AG10803 (cell line): ENCODE results near the gene SLAMF1.
"Not testable (repeated sequence)": the region's sequence is repeated elsewhere in the genome, so short reads cannot be mapped to it uniquely, and the experiment has no call there.

Experiments
- DNase-seq: peaks from one replicate; pipeline ENCODE4 v3.0.0; 2010; ENCODE audit warnings: low read depth
- H3K4me3 ChIP-seq: 2 replicates; pipeline ENCODE4 v1.5.1; 2011; ENCODE audit warnings: mild to moderate bottlenecking, low read length, control low read depth
- CTCF ChIP-seq: conservative IDR thresholded peaks from 2 replicates; pipeline ENCODE4 v1.5.1; 2011; ENCODE audit warnings: mild to moderate bottlenecking, low read length, control low read depth, inconsistent platforms

SLAMF1 gene

GRCh38 chr1:160567858-160568682, 78.8 kb downstream of the SLAMF1 start:
- no peak overlapping the region for H3K4me3 ChIP-seq
- TF ChIP-seq CTCF, result no peak

GRCh38 chr1:160567341-160567740, 79.5 kb downstream of the SLAMF1 start:
- no peak overlapping the region for H3K4me3 ChIP-seq
- no peak for DNase-seq
- TF ChIP-seq CTCF, result no peak

More at GRCh38 chr1:160567858-160568682, 78.8 kb downstream of the SLAMF1 start:
- no peak for DNase-seq

GRCh38 chr1:160565564-160565963, 81.3 kb downstream of the SLAMF1 start:
- no peak overlapping the region for H3K4me3 ChIP-seq
- no peak for TF ChIP-seq CTCF
- DNase-seq, result no peak

GRCh38 chr1:160563230-160563629, 83.6 kb downstream of the SLAMF1 start:
- DNase-seq, H3K4me3 ChIP-seq: not testable (repeated sequence)

GRCh38 chr1:160562745-160563144, 84.1 kb downstream of the SLAMF1 start:
- not testable (repeated sequence) for H3K4me3 ChIP-seq, DNase-seq

- H3K4me3 ChIP-seq, result no peak overlapping the region
- no peak for DNase-seq
- no peak for TF ChIP-seq CTCF
Observed at GRCh38 chr1:160560806-160561205, 86.0 kb downstream of the SLAMF1 start.

GRCh38 chr1:160560045-160560705, 86.7 kb downstream of the SLAMF1 start:
- no peak for TF ChIP-seq CTCF
- no peak for DNase-seq
- H3K4me3 ChIP-seq, result no peak overlapping the region

- H3K4me3 ChIP-seq, DNase-seq: not testable (repeated sequence)
Observed at GRCh38 chr1:160559437-160559836, 87.4 kb downstream of the SLAMF1 start.
